CD1c-positive myeloid dendritic cell (primary cell): ENCODE data around the gene ONECUT3.
A peak's percentile ranks its signal among the peaks of the same experiment; 100 is the strongest.
"Not testable (repeated sequence)": the region's sequence is repeated elsewhere in the genome, so short reads cannot be mapped to it uniquely, and the experiment has no call there.

Experiments used
- DNase-seq: peaks from one replicate; pipeline ENCODE4 v3.0.0-alpha.2; 2016; ENCODE audit errors: extremely low spot score

ONECUT3 gene

GRCh38 chr19:1755467-1756171, 2.3 kb downstream of the ONECUT3 start:
- no peak for DNase-seq

- no peak for DNase-seq
Observed at GRCh38 chr19:1756264-1756663, 3.0 kb downstream of the ONECUT3 start.

GRCh38 chr19:1756705-1757465, 3.6 kb downstream of the ONECUT3 start:
- DNase-seq = no peak

GRCh38 chr19:1757468-1758230, 4.3 kb downstream of the ONECUT3 start:
- DNase-seq = no peak

DNA sequence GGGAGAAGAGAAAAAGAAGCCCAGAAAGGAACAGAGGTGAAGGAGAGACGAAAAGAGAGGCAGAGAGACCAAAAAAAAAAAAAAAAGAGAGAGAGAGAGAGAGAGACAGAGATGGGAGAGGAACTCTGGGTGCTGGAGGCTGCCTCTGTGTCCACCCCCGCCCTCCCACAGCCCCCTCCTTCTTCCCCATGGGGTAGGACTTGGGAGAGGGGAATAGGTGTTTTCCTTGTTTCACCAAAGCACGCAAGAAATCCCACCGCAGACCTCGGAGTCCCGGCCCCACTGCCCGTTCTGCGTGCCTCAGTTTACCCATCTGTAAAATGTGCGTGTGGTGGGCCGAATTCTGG, 4.9 kb downstream of the ONECUT3 start:
- DNase-seq = no peak

DNA sequence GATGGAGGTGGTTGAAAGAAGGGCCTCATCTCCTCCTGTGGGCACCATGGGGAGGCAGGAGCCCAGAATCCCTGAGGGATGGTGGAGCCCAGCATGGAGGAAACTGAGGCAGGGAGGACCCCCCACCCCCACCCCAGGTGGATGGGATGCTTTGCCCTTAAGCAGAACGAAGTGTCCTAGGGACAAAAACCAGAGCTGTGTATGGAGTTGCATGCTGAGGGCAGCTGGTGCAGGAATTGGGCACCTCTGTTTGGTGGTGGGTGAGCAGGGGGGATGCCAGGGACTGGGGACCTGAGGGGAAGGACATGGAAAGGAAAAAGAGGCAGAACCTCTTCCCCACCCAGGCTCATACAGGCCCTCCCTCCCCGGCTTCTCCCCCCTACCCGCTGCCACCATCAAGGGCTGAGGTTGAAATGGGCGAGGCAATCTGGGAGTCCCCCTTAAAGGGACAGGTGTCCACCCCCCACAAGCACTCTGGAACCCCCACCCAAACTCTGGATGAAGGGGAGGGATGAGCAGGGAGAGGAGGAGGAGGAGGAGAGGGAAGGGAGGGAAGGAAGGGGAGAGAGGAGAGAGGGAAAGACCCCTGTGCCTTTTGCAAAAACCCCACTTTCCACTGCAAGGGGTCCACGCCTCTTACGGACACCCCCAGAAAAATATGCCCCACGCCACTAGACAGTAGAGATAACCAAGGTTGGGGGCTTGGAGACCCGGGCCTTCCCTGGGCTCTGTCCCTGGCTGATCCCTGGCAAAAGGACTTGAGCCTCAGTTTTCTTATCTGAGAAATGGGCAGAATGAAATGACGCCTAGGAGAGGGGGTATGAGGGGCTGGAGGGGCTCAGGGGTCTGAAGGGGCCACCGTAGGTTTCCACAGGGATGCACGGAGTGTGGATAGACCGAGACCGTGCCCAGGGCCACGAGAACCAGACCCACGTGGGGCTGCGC, 5.9 kb downstream of the ONECUT3 start:
- DNase-seq = no peak

DNA sequence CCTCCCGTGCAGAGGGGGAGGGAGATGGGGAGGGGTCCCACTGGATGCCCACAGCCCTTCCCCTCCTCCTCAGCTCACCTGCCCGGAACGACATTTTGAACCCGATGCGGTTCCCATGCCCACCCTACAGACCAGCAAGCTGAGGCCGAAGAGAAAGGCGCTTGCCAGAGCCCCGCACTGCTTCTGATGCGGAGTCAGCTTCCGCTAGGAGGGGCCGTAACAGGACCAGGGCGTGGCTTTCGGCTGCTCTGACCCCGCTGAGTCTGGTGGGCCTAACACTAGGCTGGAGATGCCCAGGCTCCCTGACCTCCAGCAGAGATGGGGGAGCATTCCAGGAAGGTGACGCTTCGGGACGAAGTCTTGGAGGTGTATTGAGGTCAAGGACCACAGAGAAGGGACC, 6.7 kb downstream of the ONECUT3 start:
- no peak for DNase-seq

GRCh38 chr19:1760786-1761527, 7.7 kb downstream of the ONECUT3 start:
- not testable (repeated sequence) for DNase-seq

GRCh38 chr19:1761528-1762242, 8.4 kb downstream of the ONECUT3 start:
- DNase-seq = no peak

GRCh38 chr19:1762243-1763117, 9.2 kb downstream of the ONECUT3 start:
- DNase-seq = peak; percentile 22

- DNase-seq = no peak
Observed at GRCh38 chr19:1763648-1764639, 10.6 kb downstream of the ONECUT3 start.

DNA sequence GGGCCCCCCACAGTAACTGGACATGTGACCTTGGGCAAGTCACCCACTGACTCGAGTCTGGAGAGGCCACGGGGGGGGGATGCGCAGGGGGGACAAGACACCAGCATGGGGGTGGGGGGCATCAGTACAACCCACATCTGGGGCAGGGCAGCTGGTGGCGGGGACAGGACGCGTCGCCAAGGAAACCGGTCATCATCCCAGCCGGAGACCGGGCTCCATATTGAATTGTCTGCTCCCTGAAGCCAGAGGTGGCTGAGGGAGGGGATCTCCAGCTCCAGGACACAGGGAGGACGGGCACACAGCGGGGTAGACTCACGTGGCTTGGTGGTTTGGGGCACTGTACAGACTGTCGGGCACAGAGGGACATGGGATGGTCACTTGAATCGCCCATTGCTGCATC, 11.4 kb downstream of the ONECUT3 start:
- no peak for DNase-seq

DNA sequence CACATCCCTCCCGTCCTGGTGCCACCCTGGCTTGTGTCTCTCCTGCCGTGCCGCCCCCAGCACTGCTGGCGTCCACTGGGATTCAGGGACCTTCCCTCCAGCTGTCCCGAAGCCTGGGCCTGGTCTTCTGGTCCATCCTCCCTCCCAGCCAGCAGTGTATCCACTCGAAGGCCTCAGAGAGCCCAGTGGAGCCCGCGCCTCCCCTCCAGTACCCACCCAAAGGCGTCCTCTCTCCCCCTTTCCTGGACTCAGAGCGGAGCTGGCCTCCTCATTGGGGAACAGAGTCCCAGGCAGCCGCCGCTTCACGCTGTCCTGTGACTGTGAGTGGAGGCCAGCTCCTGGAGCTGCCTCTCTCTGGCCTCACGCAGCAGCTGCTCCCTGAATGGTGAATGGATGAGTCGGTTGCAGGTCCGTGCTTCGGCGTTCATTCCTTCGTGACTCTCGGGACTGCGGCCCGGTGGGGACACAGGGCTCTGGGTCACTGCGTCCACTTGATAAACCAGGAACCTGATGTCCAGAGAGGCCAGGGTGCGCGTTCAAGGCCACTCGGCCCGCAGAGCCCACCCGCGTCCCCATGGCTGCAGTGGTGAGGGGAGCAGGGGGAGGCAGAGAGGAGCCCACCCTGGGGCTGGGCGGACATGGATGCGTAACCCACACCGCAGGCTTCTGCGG, 12.1 kb downstream of the ONECUT3 start:
- no peak for DNase-seq

GRCh38 chr19:1765904-1766799, 12.8 kb downstream of the ONECUT3 start:
- no peak for DNase-seq

- peak; percentile 20 for DNase-seq
Observed at GRCh38 chr19:1766800-1767352, 13.6 kb downstream of the ONECUT3 start.

GRCh38 chr19:1767464-1767933, 14.2 kb downstream of the ONECUT3 start:
- DNase-seq = peak; percentile 56
